ENCODE results near the gene ST13.
"Not testable (repeated sequence)": the region's sequence is repeated elsewhere in the genome, so short reads cannot be mapped to it uniquely, and the experiment has no call there.

Gene ST13

GRCh38 chr22:40853333-40853732, 3.1 kb downstream of the ST13 start:
- H3K27ac ChIP-seq (ENCODE audit: low read depth, low read length), result peak overlapping the region; percentile 100
- no peaks in the 10 kb centered on the region for H3K9me3 ChIP-seq (ENCODE audit: control insufficient read depth in 5 of 5, low read length in 5 of 5)
- peaks cover 9 to 22% (median 11%) of the 10 kb centered on the region in 5 donors for H3K36me3 ChIP-seq (ENCODE audit: control insufficient read depth in 5 of 5, insufficient read depth in 5 of 5, low read length in 5 of 5)
- peaks cover 3 to 68% (median 54%) of the 10 kb centered on the region in 5 donors for H3K4me1 ChIP-seq (ENCODE audit: control insufficient read depth in 5 of 5, insufficient read depth in 5 of 5, low read length in 5 of 5)
- no peaks in the 10 kb centered on the region for H3K27me3 ChIP-seq (ENCODE audit: control insufficient read depth in 5 of 5, insufficient read depth in 4 of 5, low read length in 5 of 5)
- peak overlapping the region in 4 of 5 donors; percentile 44 to 99 (median 98) for H3K9ac ChIP-seq (ENCODE audit: low read length in 5 of 5)
- no peak overlapping the region for H3K4me3 ChIP-seq (ENCODE audit: low read depth in 1 of 5, low read length in 5 of 5)

GRCh38 chr22:40845816-40846215, 10.6 kb downstream of the ST13 start:
- H3K36me3 ChIP-seq (ENCODE audit: control insufficient read depth in 5 of 5, insufficient read depth in 5 of 5, low read length in 5 of 5), result peaks cover 41 to 85% (median 63%) of the 10 kb centered on the region in 5 donors

GRCh38 chr22:40844951-40845350, 11.5 kb downstream of the ST13 start:
- H3K36me3 ChIP-seq (ENCODE audit: control insufficient read depth in 5 of 5, insufficient read depth in 5 of 5, low read length in 5 of 5), result peaks cover 45 to 91% (median 71%) of the 10 kb centered on the region in 5 donors
- no peak overlapping the region for H3K4me3 ChIP-seq (ENCODE audit: low read depth in 1 of 5, low read length in 5 of 5)
- H3K4me1 ChIP-seq (ENCODE audit: control insufficient read depth in 5 of 5, insufficient read depth in 5 of 5, low read length in 5 of 5), result no peaks in the 10 kb centered on the region
- no peaks in the 10 kb centered on the region for H3K27me3 ChIP-seq (ENCODE audit: control insufficient read depth in 5 of 5, insufficient read depth in 4 of 5, low read length in 5 of 5)
- H3K9ac ChIP-seq (ENCODE audit: low read length in 5 of 5), result no peak overlapping the region
- H3K9me3 ChIP-seq (ENCODE audit: control insufficient read depth in 5 of 5, low read length in 5 of 5), result no peaks in the 10 kb centered on the region
- no peak overlapping the region for H3K27ac ChIP-seq (ENCODE audit: low read depth, low read length)

More at GRCh38 chr22:40845816-40846215, 10.6 kb downstream of the ST13 start:
- H3K27me3 ChIP-seq (ENCODE audit: control insufficient read depth in 5 of 5, insufficient read depth in 4 of 5, low read length in 5 of 5); H3K9me3 ChIP-seq (ENCODE audit: control insufficient read depth in 5 of 5, low read length in 5 of 5); H3K4me3 ChIP-seq (ENCODE audit: low read depth in 1 of 5, low read length in 5 of 5); H3K27ac ChIP-seq (ENCODE audit: low read depth, low read length); H3K9ac ChIP-seq (ENCODE audit: low read length in 5 of 5); H3K4me1 ChIP-seq (ENCODE audit: control insufficient read depth in 5 of 5, insufficient read depth in 5 of 5, low read length in 5 of 5): not testable (repeated sequence)

GRCh38 chr22:40838486-40838885, 18.0 kb downstream of the ST13 start:
- Histone ChIP-seq H3K9me3 (ENCODE audit: control insufficient read depth in 5 of 5, low read length in 5 of 5) (no peaks in the 10 kb centered on the region), H3K27me3 (ENCODE audit: control insufficient read depth in 5 of 5, insufficient read depth in 4 of 5, low read length in 5 of 5) (no peaks in the 10 kb centered on the region), H3K36me3 (ENCODE audit: control insufficient read depth in 5 of 5, insufficient read depth in 5 of 5, low read length in 5 of 5) (peaks cover 50 to 88% (median 83%) of the 10 kb centered on the region in 5 donors), H3K27ac (ENCODE audit: low read depth, low read length) (no peak overlapping the region), H3K4me1 (ENCODE audit: control insufficient read depth in 5 of 5, insufficient read depth in 5 of 5, low read length in 5 of 5) (no peaks in the 10 kb centered on the region), H3K9ac (ENCODE audit: low read length in 5 of 5) (no peak overlapping the region), H3K4me3 (ENCODE audit: low read depth in 1 of 5, low read length in 5 of 5) (no peak overlapping the region)

GRCh38 chr22:40834619-40835018, 21.8 kb downstream of the ST13 start:
- Histone ChIP-seq H3K9me3 (ENCODE audit: control insufficient read depth in 5 of 5, low read length in 5 of 5) (no peaks in the 10 kb centered on the region), H3K27ac (ENCODE audit: low read depth, low read length) (no peak overlapping the region), H3K36me3 (ENCODE audit: control insufficient read depth in 5 of 5, insufficient read depth in 5 of 5, low read length in 5 of 5) (peaks cover 51 to 88% (median 78%) of the 10 kb centered on the region in 5 donors), H3K27me3 (ENCODE audit: control insufficient read depth in 5 of 5, insufficient read depth in 4 of 5, low read length in 5 of 5) (no peaks in the 10 kb centered on the region), H3K4me3 (ENCODE audit: low read depth in 1 of 5, low read length in 5 of 5) (no peak overlapping the region), H3K4me1 (ENCODE audit: control insufficient read depth in 5 of 5, insufficient read depth in 5 of 5, low read length in 5 of 5) (no peaks in the 10 kb centered on the region), H3K9ac (ENCODE audit: low read length in 5 of 5) (no peak overlapping the region)

- H3K36me3 ChIP-seq (ENCODE audit: control insufficient read depth in 5 of 5, insufficient read depth in 5 of 5, low read length in 5 of 5), result peaks cover 50 to 77% (median 57%) of the 10 kb centered on the region in 5 donors
- H3K9me3 ChIP-seq (ENCODE audit: control insufficient read depth in 5 of 5, low read length in 5 of 5), result no peaks in the 10 kb centered on the region
- H3K9ac ChIP-seq (ENCODE audit: low read length in 5 of 5), result no peak overlapping the region
- no peak overlapping the region for H3K27ac ChIP-seq (ENCODE audit: low read depth, low read length)
- H3K4me1 ChIP-seq (ENCODE audit: control insufficient read depth in 5 of 5, insufficient read depth in 5 of 5, low read length in 5 of 5), result peaks cover 0 to 4% (median 0%) of the 10 kb centered on the region in 5 donors
- H3K4me3 ChIP-seq (ENCODE audit: low read depth in 1 of 5, low read length in 5 of 5), result no peak overlapping the region
- H3K27me3 ChIP-seq (ENCODE audit: control insufficient read depth in 5 of 5, insufficient read depth in 4 of 5, low read length in 5 of 5), result no peaks in the 10 kb centered on the region
Measured at GRCh38 chr22:40829131-40829530, 27.3 kb downstream of the ST13 start.

GRCh38 chr22:40826984-40827741, 29.3 kb downstream of the ST13 start:
- peaks cover 0 to 4% (median 0%) of the 10 kb centered on the region in 5 donors for H3K4me1 ChIP-seq (ENCODE audit: control insufficient read depth in 5 of 5, insufficient read depth in 5 of 5, low read length in 5 of 5)
- no peaks in the 10 kb centered on the region for H3K9me3 ChIP-seq (ENCODE audit: control insufficient read depth in 5 of 5, low read length in 5 of 5)
- peaks cover 44 to 71% (median 60%) of the 10 kb centered on the region in 5 donors for H3K36me3 ChIP-seq (ENCODE audit: control insufficient read depth in 5 of 5, insufficient read depth in 5 of 5, low read length in 5 of 5)
- H3K27ac ChIP-seq (ENCODE audit: low read depth, low read length), result no peak overlapping the region
- no peaks in the 10 kb centered on the region for H3K27me3 ChIP-seq (ENCODE audit: control insufficient read depth in 5 of 5, insufficient read depth in 4 of 5, low read length in 5 of 5)
- H3K9ac ChIP-seq (ENCODE audit: low read length in 5 of 5), result no peak overlapping the region
- H3K4me3 ChIP-seq (ENCODE audit: low read depth in 1 of 5, low read length in 5 of 5), result no peak overlapping the region

- not testable (repeated sequence) for H3K4me1 ChIP-seq (ENCODE audit: control insufficient read depth in 5 of 5, insufficient read depth in 5 of 5, low read length in 5 of 5); H3K27me3 ChIP-seq (ENCODE audit: control insufficient read depth in 5 of 5, insufficient read depth in 4 of 5, low read length in 5 of 5); H3K9me3 ChIP-seq (ENCODE audit: control insufficient read depth in 5 of 5, low read length in 5 of 5); H3K27ac ChIP-seq (ENCODE audit: low read depth, low read length); H3K4me3 ChIP-seq (ENCODE audit: low read depth in 1 of 5, low read length in 5 of 5); H3K9ac ChIP-seq (ENCODE audit: low read length in 5 of 5)
- peaks cover 36 to 63% (median 55%) of the 10 kb centered on the region in 5 donors for H3K36me3 ChIP-seq (ENCODE audit: control insufficient read depth in 5 of 5, insufficient read depth in 5 of 5, low read length in 5 of 5)
Measured at GRCh38 chr22:40826292-40826691, 30.1 kb downstream of the ST13 start.

- H3K4me1 ChIP-seq (ENCODE audit: control insufficient read depth in 5 of 5, insufficient read depth in 5 of 5, low read length in 5 of 5), result peaks cover 4 to 17% (median 15%) of the 10 kb centered on the region in 5 donors
- H3K4me3 ChIP-seq (ENCODE audit: low read depth in 1 of 5, low read length in 5 of 5), result no peak overlapping the region
- H3K27me3 ChIP-seq (ENCODE audit: control insufficient read depth in 5 of 5, insufficient read depth in 4 of 5, low read length in 5 of 5), result no peaks in the 10 kb centered on the region
- peaks cover 15 to 38% (median 31%) of the 10 kb centered on the region in 5 donors for H3K36me3 ChIP-seq (ENCODE audit: control insufficient read depth in 5 of 5, insufficient read depth in 5 of 5, low read length in 5 of 5)
- H3K27ac ChIP-seq (ENCODE audit: low read depth, low read length), result no peak overlapping the region
- no peak overlapping the region for H3K9ac ChIP-seq (ENCODE audit: low read length in 5 of 5)
- no peaks in the 10 kb centered on the region for H3K9me3 ChIP-seq (ENCODE audit: control insufficient read depth in 5 of 5, low read length in 5 of 5)
Measured at GRCh38 chr22:40823426-40823825, 33.0 kb downstream of the ST13 start.

- peak overlapping the region; percentile 79 to 99 (median 99) for H3K4me3 ChIP-seq (ENCODE audit: low read depth in 1 of 5, low read length in 5 of 5)
- peaks cover 5 to 22% (median 15%) of the 10 kb centered on the region in 5 donors for H3K36me3 ChIP-seq (ENCODE audit: control insufficient read depth in 5 of 5, insufficient read depth in 5 of 5, low read length in 5 of 5)
- H3K4me1 ChIP-seq (ENCODE audit: control insufficient read depth in 5 of 5, insufficient read depth in 5 of 5, low read length in 5 of 5), result peaks cover 6 to 33% (median 30%) of the 10 kb centered on the region in 5 donors
- no peaks in the 10 kb centered on the region for H3K9me3 ChIP-seq (ENCODE audit: control insufficient read depth in 5 of 5, low read length in 5 of 5)
- H3K27ac ChIP-seq (ENCODE audit: low read depth, low read length), result peak overlapping the region; percentile 82
- no peaks in the 10 kb centered on the region for H3K27me3 ChIP-seq (ENCODE audit: control insufficient read depth in 5 of 5, insufficient read depth in 4 of 5, low read length in 5 of 5)
- H3K9ac ChIP-seq (ENCODE audit: low read length in 5 of 5), result peak overlapping the region in 4 of 5 donors; percentile 69 to 95 (median 77)
Measured at GRCh38 chr22:40819599-40820140, 36.8 kb downstream of the ST13 start.

All from subcutaneous abdominal adipose tissue (tissue), 5 donors.